Adrenal gland (tissue), 12 donors: ENCODE results near the gene GPRIN1. TPM values are rescaled to one million over a fixed set of nuclear protein-coding genes. Genes with fewer than 3 reads are reported as not detected.

Source experiments
- DNase-seq, 7 donors: peaks; one replicate each; pipeline ENCODE4 v3.0.0-alpha.2; 2019 to 2020
- H3K27ac ChIP-seq, 5 donors: fragments of 200-600 bp; sonication (generic) in 4 of 5; 1 replicate in 3 of 5; 2 replicates in 2 of 5; pipeline versions ENCODE4 v1.5.1 to v1.8.0; 2016 to 2020; ENCODE audit warnings: mild to moderate bottlenecking in 1 of 5
- H3K27me3 ChIP-seq: fragments of 200-600 bp; 2 replicates; pipeline ENCODE4 v1.8.0; 2021
- H3K36me3 ChIP-seq, 2 donors: fragments of 200-600 bp; replicated peaks in 1 of 2; 1 replicate in 1 of 2; 2 replicates in 1 of 2; pipeline versions ENCODE4 v1.5.1 to v1.8.0; 2018 to 2022
- H3K4me1 ChIP-seq, 2 donors: fragments of 200-600 bp; replicated peaks in 1 of 2; 1 replicate in 1 of 2; 2 replicates in 1 of 2; pipeline versions ENCODE4 v1.5.1 to v1.8.0; 2018 to 2021
- H3K4me3 ChIP-seq, 4 donors: fragments of 200-600 bp; sonication (generic) in 3 of 4; one replicate each; pipeline ENCODE4 v1.5.1; 2016 to 2018
- H3K9me3 ChIP-seq, 3 donors: fragments of 200-600 bp; sonication (generic) in 1 of 3; replicated peaks in 1 of 3; 1 replicate in 2 of 3; 2 replicates in 1 of 3; pipeline versions ENCODE4 v1.5.1 to v1.8.0; 2016 to 2021
- POLR2A ChIP-seq, 2 donors: fragments of 450-650 bp; IDR thresholded peaks; one replicate each; pipeline ENCODE4 v1.6.1; 2017; ENCODE audit warnings: antibody characterized with exemption in 2 of 2, mild to moderate bottlenecking in 2 of 2, moderate library complexity in 1 of 2
- WGBS, 4 donors: extraction: QIAGEN DNeasy Blood & Tissue Kit in 2 of 4; methylation state at CpG; one replicate each; pipeline versions ENCODE4 v1.1.5 to v1.1.7; 2013 to 2017; 5-methylcytosine and 5-hydroxymethylcytosine counted together
- intact Hi-C, 2 donors: fragments of 100-400 bp; cut with DNase I; formaldehyde crosslinking; loops; one replicate each; pipeline versions ENCODE4 v1.14.1 to v1.15.0; 2022 to 2023
- polyA plus RNA-seq, 3 donors: library from polyadenylated mRNA; stranded (reverse); fragments of 200-250 nt in 2 of 3; fragments of 350-450 nt in 1 of 3; fragmentation: Illumina TruSeq in 1 of 3; extraction: RNeasy Lipid Tissue Mini Kit (QIAGEN cat#74804) in 1 of 3; gene quantifications; one replicate each; pipeline ENCODE4 v1.2.3, GENCODE V29; 2013 to 2014
- total RNA-seq, 9 donors: library from RNA; depleted of rRNA in 4 of 9; stranded (reverse); fragments of >200 nt in 4 of 9; fragments of 120-200 nt in 1 of 9; fragmentation: NEBNext Ultra II Directional in 1 of 9; extraction: Animal tissue kit (Norgen Biotek cat#: 25700) in 1 of 9; gene quantifications; one replicate each; pipeline versions ENCODE4 v1.1.0 to v1.2.4, GENCODE V29; 2013 to 2023
- TF ChIP-seq, protein P1 (sequence below), 6 experiments: fragments of 450-650 bp in 4 of 6; fragments of 200-600 bp in 2 of 6; sonication (generic) in 1 of 6; IDR thresholded peaks; 1 replicate in 5 of 6; 2 replicates in 1 of 6; pipeline versions ENCODE4 v1.5.1 to v1.8.0; 2016 to 2021; ENCODE audit warnings: antibody characterized with exemption in 6 of 6, mild to moderate bottlenecking in 2 of 6, moderate library complexity in 1 of 6
- donor health status: healthy with polysubstance abuse.
- donor health status: Bipolar disorder and iron deficiency.
- donor health status: DM: yes; HTN: yes; CAD: no.
- donor health status: DM: no; HTN: no; CAD: no.
- donor health status: DM: no; HTN: no; CAD: no.
- donor health status: DM: yes; HTN: yes; CAD: no.

Gene GPRIN1
- total and polyA plus RNA-seq, 12 donors, result 0.42 to 4.0 (median 1.4) TPM

- H3K9me3 ChIP-seq, result no peaks in the 10 kb centered on the region
- no peaks in the 10 kb centered on the region for H3K4me1 ChIP-seq
- no peak for DNase-seq
- no peaks in the 10 kb centered on the region for H3K36me3 ChIP-seq
- 48 to 59% (median 58%) methylated on average over 4 of the region's 4 CpGs for WGBS, 4 donors
- TF ChIP-seq POLR2A (IDR thresholded peaks at IDR 0.05), result no peak
- TF ChIP-seq, protein P1, sequence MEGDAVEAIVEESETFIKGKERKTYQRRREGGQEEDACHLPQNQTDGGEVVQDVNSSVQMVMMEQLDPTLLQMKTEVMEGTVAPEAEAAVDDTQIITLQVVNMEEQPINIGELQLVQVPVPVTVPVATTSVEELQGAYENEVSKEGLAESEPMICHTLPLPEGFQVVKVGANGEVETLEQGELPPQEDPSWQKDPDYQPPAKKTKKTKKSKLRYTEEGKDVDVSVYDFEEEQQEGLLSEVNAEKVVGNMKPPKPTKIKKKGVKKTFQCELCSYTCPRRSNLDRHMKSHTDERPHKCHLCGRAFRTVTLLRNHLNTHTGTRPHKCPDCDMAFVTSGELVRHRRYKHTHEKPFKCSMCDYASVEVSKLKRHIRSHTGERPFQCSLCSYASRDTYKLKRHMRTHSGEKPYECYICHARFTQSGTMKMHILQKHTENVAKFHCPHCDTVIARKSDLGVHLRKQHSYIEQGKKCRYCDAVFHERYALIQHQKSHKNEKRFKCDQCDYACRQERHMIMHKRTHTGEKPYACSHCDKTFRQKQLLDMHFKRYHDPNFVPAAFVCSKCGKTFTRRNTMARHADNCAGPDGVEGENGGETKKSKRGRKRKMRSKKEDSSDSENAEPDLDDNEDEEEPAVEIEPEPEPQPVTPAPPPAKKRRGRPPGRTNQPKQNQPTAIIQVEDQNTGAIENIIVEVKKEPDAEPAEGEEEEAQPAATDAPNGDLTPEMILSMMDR (IDR thresholded peaks at IDR 0.05), result no peak
- H3K27ac ChIP-seq, result no peak overlapping the region
- intact Hi-C loops, result no loop called here
- no peaks in the 10 kb centered on the region for H3K27me3 ChIP-seq
- no peak overlapping the region for H3K4me3 ChIP-seq
Measured at GRCh38 chr5:176579323-176579722, 30.6 kb downstream of the GPRIN1 start.

DNA sequence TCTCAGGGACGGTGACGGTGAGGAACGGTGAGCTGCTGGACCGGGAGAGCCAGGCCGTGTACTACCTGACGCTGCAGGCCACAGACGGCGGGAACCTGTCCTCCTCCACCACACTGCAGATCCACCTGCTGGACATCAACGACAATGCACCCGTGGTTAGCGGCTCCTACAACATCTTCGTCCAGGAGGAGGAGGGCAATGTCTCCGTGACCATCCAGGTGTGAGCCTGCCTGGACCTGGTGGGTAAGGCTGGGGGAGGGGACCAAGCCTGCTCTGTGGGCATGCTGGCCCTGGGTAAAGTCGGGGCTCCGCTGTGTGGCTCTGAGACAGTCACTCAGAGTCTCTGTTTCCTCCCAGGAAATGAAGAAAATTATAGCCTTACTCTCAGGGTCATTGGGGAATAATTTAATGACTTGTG is 31.6 kb downstream of the GPRIN1 start:
- H3K9me3 ChIP-seq, result no peaks in the 10 kb centered on the region
- intact Hi-C loops, result no loop called here
- no peaks in the 10 kb centered on the region for H3K36me3 ChIP-seq
- 26 to 35% (median 31%) methylated on average over 4 to 15 of the region's 15 CpGs for WGBS, 4 donors
- H3K4me3 ChIP-seq, result no peak overlapping the region
- H3K27ac ChIP-seq, result no peak overlapping the region
- no peaks in the 10 kb centered on the region for H3K4me1 ChIP-seq
- TF ChIP-seq POLR2A (IDR thresholded peaks at IDR 0.05), result no peak
- TF ChIP-seq, protein P1 (IDR thresholded peaks at IDR 0.05), result peak; percentile 24 to 67 (median 56)
- H3K27me3 ChIP-seq, result no peaks in the 10 kb centered on the region
- peak; percentile 47 to 86 (median 70) for DNase-seq

DNA sequence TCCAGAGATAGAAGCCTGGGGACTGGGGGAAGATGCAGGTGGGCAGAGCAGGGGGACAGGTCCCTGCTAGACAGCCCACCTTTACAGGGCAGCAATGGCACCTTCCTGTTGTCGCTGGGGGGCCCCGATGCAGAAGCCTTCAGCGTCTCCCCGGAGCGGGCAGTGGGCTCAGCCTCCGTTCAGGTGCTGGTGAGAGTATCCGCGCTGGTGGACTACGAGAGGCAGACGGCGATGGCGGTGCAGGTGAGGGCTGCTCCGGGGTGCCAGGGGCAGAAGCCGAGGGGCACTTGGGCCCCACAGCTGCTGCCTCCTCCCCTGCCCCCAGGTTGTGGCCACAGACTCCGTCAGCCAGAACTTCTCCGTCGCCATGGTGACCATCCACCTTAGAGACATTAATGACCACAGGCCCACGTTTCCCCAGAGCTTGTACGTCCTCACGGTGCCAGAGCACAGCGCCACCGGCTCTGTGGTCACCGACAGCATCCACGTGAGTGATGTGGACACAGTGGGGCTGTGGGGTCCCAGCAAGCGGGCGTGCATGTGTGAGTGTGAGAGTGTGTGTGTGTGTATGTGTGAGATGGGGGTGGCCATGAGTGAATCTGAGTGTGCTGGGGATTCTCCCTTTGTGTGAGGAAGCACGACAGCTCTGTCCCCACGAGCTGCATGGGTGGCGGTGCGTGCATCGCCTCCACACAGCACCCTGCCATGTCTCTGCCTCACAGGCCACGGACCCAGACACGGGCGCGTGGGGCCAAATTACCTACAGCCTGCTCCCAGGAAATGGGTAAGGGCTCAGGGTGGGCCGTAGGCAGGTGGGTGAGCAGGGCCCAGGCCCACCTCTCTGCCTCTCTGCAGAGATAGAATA is 32.4 kb downstream of the GPRIN1 start:
- WGBS, 4 donors, result 81 to 87% (median 85%) methylated on average over 16 to 36 of the region's 36 CpGs
- no peak overlapping the region for H3K27ac ChIP-seq
- no peaks in the 10 kb centered on the region for H3K9me3 ChIP-seq
- H3K27me3 ChIP-seq, result no peaks in the 10 kb centered on the region
- no peaks in the 10 kb centered on the region for H3K36me3 ChIP-seq
- DNase-seq, result peak in 1 of 7 donors; percentile 67
- no peaks in the 10 kb centered on the region for H3K4me1 ChIP-seq
- TF ChIP-seq, protein P1 (IDR thresholded peaks at IDR 0.05), result no peak
- no peak for TF ChIP-seq POLR2A (IDR thresholded peaks at IDR 0.05)
- no peak overlapping the region for H3K4me3 ChIP-seq
- intact Hi-C loops, result no loop called here

DNA sequence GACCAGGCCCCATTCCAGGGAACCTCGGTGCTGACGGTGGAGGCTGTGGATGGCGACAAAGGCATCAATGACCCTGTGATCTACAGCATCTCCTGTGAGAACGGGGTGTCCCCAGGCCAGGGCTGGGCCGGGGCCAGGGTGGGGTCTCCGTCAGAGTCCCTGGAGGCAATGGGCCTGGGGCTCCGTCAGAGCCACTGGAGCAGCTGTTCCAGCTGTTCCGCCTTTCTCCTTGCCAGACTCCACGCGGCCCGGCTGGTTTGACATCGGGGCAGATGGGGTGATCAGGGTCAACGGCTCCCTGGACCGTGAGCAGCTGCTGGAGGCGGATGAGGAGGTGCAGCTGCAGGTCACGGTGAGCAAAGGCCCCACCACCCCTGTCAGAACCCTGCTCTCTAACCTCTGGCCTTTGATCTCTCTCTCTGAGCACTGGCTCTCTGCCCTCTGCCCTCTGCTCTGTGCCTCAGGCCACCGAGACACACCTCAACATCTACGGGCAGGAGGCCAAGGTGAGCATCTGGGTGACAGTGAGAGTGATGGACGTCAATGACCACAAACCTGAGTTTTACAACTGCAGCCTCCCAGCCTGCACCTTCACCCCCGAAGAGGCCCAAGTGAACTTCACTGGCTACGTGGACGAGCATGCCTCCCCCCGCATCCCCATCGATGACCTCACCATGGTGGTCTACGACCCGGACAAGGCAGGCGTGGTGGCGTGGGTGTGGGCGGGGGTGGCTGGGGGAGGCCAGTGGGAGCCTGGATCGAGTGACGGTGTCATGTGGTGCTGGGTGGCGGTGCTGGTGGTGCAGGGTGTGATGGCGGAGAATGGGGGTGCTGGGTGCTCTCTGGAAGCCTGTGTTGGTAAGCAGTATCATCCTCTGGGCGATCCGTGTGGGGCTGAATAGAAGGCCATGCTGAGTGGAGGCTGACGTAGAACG is 34.2 kb downstream of the GPRIN1 start:
- no peak for TF ChIP-seq POLR2A (IDR thresholded peaks at IDR 0.05)
- TF ChIP-seq, protein P1 (IDR thresholded peaks at IDR 0.05), result no peak
- 75 to 84% (median 82%) methylated on average over 20 to 37 of the region's 37 CpGs for WGBS, 4 donors
- intact Hi-C loops, result no loop called here

More for the DNA sequence above, 34.2 kb downstream of the GPRIN1 start:
- Histone ChIP-seq H3K4me1 (no peaks in the 10 kb centered on the region), H3K27me3 (peaks cover 6% of the 10 kb centered on the region), H3K4me3 (no peak overlapping the region), H3K36me3 (no peaks in the 10 kb centered on the region), H3K27ac (no peak overlapping the region), H3K9me3 (no peaks in the 10 kb centered on the region)
- DNase-seq, result no peak
